Head of caudate nucleus (tissue), 42 donors: ENCODE measurements around the gene CSK.

Experiments
- DNase-seq, 42 donors: peaks; one replicate each; pipeline versions ENCODE4 v3.0.0 to v3.0.0-alpha.2; 2020 to 2021; ENCODE audit warnings: mixed read lengths in 7 of 42
- intact Hi-C: fragments of 100-400 bp; cut with DNase I; formaldehyde crosslinking; loops from one replicate; pipeline ENCODE4 v1.15.0; 2022

The CSK gene

DNA sequence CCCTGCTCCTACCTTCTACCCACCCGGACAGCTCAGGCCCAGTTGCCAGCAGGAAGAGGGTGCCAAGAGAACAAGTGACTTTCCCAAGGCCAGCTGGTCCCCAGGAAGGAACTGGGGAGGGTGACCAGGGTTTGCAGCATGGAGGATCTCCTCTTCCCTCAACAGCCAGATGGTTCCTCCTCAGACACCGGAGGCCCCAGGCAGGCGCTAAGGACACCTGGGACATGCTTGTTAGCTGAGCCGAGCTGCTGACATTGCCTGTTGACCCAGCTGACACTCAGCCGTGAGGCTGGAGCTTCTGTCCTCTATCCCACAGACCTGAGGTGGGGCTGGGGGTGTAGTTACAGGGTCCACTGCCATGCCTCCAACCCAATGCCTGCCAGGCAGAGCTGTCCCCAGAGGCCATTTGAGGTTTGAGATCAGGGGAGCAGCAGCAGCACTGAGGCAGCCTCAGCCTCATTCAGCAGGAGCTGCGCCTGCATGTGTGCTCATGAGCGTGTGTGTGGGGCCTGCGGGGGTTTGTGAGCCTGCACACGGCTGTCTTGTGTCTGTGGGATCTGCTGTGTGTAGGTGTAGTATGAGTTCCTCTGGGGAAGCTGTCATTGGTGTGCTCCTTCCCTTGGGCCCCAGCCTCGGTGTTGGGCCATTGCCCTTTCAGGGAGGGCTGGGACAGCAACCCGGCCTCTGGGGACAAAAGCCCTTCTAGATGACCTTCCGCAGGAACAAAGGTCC, 51.7 kb downstream of the CSK start:
- intact Hi-C loops, result no loop called here
- DNase-seq, result peak in 40 of 42 donors; percentile 40 to 94 (median 72)

DNA sequence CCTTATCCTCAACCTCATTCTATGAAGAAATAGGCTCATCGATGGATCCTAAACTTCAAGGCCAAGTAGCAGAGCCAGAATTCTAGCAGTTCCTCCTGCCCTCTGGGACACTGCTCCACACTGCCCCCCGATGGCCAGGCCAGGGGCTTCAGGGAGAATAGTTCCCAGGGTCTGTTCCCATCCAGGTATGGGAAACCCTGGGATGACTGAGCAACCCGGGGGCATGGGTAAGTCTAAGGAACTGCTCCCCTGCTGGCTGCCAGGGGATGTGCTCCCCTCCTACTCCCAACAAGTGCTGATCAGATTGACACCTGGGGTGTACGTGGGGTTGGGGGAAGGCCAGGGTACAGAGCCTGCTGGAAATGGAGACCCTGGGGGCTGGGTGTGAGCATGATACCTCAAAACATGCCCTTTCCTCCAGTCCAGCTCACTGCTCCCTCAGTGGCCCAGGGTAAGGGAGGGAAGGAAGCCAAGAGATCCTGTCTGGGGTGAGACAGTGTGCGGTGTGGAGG, 53.5 kb downstream of the CSK start:
- intact Hi-C loops, result loop anchor here (5.0 kb wide), 1 partner anchor 53 kb away; the partner anchor contains the start of gene CSK
- peak in 41 of 42 donors; percentile 22 to 85 (median 63) for DNase-seq

DNA sequence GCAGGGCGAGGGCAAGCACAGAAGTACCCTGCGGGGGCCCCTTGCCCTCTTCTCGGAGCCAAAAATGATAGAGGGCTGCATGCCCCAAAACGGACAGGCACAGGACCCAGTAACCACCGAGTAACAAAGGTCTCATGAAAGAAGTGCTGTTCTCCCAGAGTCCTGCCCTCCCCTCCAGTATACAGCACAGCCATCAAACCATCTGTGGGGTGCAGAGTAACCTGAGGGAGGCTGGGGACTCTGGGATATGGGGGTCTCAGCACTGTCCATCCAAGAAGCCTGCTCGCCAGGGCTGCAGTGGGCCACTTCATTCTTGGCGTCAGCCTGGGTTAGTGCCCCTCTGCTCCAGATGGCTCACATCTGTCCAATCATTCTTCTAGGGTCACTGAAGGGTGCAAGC, 55.0 kb downstream of the CSK start:
- intact Hi-C loops, result loop anchor here (5.0 kb wide), 1 partner anchor 55 kb away; the partner anchor contains the start of gene CSK
- no peak for DNase-seq

DNA sequence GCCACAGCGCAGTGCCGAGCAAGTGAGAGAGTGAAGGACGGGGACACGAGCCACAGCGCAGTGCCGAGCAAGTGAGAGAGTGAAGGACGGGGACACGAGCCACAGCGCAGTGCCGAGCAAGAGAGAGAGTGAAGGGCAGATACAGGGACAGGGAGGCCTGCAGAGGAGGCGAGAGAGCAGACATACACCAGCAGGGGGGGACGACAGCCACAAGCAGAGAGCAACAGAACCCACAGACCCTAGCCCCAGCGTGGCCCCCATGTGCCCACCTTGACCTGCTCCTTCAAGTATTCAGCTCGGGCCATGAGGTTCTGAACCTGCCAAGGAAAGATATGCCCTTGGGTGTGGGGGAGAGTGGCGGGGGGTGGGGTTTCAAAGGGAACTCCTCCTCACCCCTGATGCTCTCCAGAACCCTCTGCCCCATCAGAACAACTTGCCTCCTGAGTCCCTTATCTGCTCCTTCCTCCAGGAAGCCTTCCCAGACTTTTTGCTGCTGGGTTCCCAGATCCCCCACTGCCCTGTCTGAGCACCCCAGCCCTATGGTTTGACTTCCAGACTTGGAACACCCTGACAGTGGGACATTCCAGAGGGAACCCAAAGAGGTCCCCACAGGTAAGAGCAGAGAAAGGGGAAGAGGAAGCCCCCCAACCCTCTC, 55.7 kb downstream of the CSK start:
- intact Hi-C loops, result loop anchor here (5.0 kb wide), 1 partner anchor 55 kb away; the partner anchor contains the start of gene CSK

DNA sequence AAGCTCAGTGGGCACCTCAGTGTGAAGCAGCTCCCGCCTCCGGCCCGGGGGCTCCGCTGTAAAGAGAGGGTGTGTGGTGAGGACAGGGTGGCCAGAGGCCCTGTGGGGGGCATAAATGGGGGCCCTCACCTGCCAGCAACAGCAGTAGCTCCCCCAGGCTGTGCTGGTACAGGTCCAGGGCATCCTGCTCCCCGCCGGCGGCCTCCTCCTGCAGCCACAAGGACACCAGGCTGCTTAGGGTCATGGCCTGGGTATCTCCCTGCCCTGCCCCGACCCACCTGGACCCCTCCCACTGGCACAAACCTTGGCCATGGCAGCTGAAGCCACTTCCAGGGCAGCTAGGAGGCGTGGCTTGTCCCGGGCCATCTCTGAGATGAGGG, 56.2 kb downstream of the CSK start:
- DNase-seq, result no peak
- intact Hi-C loops, result loop anchor here (5.0 kb wide), 1 partner anchor 56 kb away; the partner anchor contains the start of gene CSK

More for the DNA sequence above, 55.7 kb downstream of the CSK start:
- DNase-seq, result no peak

DNA sequence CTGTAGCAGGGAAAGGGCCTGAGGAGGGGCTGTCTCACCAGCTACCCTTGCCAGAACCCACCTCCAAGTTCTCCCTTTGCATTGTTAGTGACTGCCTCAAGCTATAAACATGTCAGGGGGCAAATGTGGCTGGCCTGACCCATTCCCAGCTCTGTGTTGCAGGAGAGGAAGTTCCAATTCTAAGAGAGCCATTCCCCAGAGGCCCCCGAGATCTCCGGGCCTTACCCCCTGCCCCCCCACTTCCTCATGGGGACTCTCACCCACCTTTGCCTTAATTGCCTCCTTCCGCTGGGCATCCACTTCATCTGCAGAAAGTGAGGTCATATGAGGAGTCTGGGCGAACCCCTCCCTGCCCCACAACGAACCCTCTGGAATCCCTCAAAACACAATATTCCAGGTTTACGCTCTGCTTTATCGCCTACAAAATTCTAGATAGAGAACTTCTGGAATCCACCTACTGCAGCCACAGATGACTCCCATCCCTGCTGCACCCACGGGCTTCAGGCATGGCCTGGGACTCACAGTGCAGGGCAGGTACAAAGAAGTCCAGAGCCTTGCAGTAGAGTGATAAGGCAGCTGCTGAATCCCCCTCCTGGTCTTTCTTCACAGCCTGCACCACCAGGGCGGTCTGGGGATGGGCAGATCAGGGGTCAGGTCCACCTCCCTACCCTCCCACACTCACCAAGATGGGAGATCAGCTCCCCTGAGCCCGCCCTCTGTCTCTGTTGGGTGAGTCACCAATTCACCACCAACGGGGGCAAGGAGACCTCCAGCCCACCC, 57.1 kb downstream of the CSK start:
- intact Hi-C loops, result loop anchor here (5.0 kb wide), 1 partner anchor 57 kb away; the partner anchor contains the start of gene CSK
- peak in 17 of 42 donors; percentile 27 to 72 (median 52) for DNase-seq

DNA sequence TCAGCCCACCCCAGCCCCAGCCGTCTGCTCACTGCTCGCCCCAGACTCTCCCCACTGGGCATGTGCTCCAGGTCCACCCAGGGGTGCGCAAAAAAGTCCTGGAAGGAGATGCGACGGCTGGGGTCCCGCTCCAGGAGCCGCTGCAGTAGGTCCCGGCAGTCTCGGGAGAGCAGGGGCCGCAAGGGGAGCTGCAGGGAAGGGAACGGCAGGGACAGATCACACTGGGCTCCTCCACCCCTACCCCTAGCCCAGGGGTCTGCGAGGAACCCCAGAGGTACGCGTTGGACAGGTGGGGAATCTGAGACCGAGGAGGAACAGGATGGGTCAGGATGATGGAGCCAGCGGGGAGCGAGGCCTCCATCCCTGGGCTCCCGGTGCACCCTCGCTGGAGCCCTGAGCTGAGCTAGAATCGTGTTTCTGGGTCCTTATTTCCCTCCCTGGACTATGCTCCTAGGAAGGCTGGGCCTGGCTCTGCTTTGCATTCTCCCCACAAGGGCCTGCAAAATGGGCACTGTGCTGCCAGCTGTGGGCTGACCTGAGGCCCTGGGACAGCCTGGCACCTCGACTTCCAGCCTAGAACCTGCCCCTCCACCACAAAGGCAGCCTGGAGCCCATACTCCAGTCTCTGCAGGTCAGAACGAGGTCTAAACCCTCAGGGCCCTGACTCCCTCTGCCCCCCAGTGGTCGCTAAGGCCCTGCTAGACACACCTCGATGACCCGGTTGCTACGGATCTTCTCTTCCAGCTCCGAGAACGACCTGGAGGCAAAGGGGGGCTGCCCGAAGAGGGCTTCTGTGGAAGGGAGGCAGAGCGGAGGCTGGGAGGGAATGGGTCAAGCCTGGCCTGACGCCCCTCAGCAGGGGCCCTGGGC, 57.9 kb downstream of the CSK start:
- no peak for DNase-seq
- intact Hi-C loops, result loop anchor here (5.0 kb wide), 1 partner anchor 57 kb away; the partner anchor contains the start of gene CSK

DNA sequence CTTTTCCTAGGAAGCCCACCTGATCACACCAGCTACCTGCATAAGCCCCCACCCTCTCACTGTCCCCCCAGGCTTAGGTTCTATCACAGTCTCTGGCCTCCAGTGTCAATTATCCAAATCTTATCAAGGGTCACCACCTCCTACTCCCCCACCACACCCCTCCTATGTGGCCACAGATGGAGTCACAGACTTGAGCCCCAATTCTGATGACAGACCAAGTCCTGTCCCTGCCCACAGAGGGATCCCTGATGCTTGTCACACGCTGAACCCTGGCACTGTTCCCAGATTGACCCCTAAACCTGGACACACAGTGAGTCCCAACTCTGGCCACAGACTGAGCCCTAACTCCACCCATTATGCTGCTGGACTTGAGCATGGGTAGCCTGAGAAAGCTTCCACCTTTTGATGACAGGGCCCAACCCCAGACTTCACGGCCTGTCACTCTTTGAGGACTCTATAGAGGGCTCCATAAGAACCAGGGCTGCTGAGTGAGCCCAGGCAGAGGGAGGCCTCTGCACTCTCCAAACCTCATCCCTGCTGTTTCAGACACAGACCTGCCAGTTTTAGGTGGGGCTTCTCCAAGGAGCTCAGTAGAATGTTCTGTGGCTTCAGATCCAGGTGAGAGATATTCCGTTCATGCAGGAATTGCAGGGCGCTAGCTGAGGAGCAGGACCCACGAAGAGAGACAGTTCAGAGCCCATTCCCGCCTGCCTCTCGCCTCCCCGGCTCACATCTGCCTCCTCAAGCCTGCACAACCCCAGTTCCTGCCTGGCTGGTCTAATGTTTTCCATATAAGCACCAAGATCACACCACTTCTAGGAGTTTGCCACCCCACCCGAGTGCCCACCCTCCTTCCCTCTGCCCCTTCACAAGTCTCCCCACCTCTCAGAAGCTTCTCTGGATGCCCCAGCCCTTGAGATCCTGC, 59.2 kb downstream of the CSK start:
- DNase-seq, result peak in 3 of 42 donors; percentile 29 to 58 (median 32)
- intact Hi-C loops, result no loop called here

DNA sequence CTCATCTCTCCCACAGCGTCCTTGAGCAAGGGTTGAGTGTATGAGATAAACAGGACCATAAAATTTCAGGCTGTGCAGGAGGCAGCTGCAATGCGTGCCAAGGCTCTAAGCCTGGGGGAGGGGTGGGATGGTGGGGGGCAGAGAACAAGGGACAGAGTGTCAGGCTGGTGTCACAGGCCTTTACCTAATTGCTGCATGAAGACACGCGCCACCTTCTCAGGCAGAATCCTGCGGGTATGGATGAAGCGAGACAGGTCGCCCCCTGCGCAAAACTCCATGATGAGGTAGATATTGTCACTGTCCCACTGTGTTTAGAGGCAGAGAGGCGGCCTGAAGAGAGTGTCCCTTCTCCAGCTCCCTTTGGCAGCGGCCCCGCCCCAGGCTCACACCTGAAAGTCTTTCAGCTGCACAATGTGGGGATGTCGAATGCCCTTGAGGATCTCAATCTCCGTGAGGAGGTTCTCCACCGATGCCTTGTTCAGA, 60.1 kb downstream of the CSK start:
- peak in 2 of 42 donors; percentile 26 to 28 for DNase-seq
- intact Hi-C loops, result no loop called here

DNA sequence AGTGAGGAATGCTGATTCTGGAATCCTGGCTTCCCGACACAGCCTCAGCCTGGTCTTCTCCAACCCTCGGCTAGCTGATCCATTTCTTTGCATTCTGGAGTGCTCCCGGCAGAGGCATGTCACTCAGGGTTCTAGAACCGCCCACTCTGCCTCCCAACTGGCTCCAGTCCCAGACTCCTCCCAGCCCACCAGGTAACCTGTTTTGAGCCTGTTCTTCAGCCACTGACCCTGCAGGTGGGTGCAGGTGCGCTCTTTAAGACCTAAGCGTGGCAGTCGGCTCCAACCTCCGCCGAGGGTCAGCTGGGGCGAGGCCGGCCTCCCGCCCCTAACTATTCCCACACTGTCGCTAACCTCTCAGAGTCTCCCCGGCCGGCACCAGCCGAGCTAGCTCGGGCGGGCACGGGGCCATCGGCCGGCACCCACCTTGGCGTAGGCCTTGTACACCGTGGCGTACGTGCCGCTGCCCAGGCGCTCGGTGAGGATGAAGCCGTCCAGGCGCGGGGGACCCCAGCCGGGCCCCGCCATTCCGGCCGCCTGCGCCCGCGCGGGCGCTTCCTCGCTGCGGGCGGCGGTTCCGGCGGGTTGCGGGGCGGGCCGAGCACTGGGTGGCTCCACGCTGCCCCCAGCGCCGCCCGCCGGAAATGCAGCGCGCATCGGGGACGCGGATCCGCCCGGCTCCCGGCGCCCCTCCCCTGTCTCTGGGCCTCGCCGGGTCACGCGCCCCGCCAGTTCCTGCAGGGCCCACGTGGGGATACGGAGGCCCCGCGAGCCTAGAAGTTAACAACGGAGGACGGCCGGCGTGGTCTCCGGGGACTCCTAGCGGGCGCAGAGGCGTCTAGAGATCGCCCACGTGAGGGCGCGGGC, 60.9 kb downstream of the CSK start, which contains the start of gene ULK3:
Gene ULK3 (minus strand): TSS at position 576 of the 864 bp plus-strand sequence. CDS start 51 bp downstream, at position 525.
- intact Hi-C loops, result no loop called here
- DNase-seq, result peak; percentile 82 to 97 (median 94)

DNA sequence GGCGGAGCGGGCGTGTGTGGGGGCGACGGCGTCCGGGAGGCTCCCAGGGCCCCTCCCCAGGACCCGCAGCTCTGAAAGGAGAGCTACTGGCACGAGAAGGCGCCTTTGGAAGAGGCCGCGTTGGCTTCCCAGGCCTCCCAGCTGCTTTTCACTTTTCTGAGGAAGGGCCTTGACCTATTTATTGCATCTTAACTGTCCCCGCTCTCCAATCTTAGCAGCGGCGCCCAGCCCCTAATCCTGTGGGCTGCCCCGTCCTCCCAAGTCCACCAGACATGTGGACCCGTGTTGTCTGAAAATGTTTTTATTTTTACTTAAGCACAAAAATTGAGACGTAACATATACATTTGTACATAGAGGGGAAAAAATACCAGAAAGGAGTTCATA, 61.6 kb downstream of the CSK start:
- peak in 1 of 42 donors; percentile 22 for DNase-seq
- intact Hi-C loops, result no loop called here

DNA sequence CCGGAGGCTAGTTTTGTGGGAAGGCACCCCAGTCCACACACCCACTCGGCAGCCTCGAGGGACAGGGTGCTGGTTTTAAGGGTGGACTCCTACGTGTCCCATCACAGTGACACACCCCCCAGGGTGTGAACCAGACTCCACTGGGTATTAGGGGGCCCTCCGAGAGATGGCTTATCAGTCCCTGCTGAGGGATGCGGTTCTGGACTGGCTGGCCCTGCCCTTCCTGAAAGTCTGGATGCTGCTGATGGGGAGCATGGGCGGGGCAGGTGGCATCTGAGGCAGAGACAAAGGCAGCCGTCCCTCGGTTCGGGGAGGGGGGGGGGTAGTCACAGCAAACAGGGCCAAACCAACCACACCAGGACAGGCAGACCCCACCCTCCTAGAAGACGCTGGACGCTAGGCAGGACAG, 62.0 kb downstream of the CSK start:
- no peak for DNase-seq
- intact Hi-C loops, result no loop called here

DNA sequence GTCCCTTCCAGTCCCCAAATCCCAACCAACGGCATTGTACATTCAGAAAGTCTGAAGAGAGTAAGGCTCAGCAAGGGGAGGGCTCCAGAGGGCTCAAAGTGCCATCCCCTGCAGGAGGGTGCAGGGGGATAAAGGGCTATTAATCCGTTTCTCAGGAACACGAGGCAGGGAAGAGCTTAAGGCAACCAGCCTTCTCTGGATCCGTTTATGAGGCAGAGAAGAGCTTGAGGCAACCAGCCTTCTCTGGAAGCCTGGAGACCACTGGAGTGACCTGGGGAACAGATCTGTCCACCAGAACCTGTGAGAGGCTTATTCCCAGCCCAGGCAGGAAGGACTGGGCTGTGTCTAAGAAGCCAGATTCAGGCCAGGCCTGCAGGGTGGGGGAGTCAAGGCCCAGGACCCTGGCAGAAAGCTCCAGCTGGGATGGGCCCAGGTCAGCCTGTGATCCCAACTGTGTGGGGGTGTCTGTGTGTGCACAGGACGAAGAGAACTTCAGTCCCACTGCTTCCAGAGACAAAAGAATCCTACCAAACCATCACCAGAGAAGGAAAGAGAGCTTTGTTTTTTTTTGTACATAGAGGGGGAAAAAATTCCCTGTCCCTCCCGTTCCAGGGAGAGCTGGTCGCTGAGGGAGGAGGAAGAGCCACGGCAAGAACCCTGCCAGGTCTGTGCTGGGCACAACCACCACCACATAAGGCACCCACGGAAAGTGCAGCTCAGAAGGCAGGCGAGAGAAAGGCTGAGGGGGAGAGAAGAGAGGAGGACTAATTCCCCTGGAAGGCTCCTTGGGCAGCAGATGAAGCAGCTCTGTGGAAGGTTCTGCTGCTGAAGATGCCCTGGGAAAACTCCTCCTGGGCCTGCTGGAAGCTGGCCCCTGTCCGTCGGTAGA, 62.7 kb downstream of the CSK start:
- intact Hi-C loops, result no loop called here

DNA sequence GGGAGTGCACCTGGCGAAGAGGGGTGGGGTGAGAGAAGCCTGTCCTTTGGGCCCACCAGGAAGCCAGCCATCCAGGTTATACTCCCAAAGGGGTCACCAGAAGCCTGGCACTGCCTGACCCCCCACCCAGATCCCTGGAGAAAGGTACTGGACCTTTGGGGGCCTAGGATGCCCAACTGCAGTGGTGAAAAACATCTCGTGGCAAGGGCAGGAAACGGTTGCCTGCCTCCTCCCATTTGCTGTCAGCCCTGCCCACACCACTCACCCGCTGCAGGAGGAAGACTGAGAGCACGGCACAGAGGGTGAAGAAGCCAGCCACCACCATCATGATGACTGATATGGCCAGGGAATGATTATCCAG, 63.3 kb downstream of the CSK start:
- intact Hi-C loops, result no loop called here
- peak in 6 of 42 donors; percentile 25 to 68 (median 52) for DNase-seq

More for the DNA sequence above, 62.7 kb downstream of the CSK start:
- peak in 1 of 42 donors; percentile 53 for DNase-seq

DNA sequence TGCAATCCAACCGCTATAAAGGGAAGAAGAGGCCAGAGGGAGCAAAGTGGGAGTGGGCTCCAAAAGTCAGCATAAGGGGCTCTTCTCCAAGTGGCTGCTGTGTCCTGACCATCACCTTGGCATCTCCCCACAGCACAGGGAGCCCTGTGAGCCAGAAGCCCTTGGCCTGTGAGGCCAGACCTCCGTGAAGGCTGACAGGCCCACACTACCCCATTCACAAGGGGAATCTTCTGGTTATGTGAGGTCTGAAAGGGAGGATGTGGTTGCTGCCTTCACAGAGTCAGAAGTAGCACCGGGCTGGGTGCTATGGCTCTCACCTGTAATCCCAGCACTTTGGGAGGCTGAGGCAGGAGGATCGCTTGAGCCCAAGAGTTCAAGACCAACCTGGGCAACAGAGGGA, 63.7 kb downstream of the CSK start:
- DNase-seq, result no peak
- intact Hi-C loops, result no loop called here
